ENCODE results near the gene SENP1. TPM values are rescaled to one million over a fixed set of nuclear protein-coding genes. Genes with fewer than 3 reads are reported as not detected.

SENP1 gene
- total and polyA plus RNA-seq, 2 donors (not counting 3 experiments of a cell fraction or from before 2014, with no cell fraction given), result 9.9 to 20.5 TPM

DNA sequence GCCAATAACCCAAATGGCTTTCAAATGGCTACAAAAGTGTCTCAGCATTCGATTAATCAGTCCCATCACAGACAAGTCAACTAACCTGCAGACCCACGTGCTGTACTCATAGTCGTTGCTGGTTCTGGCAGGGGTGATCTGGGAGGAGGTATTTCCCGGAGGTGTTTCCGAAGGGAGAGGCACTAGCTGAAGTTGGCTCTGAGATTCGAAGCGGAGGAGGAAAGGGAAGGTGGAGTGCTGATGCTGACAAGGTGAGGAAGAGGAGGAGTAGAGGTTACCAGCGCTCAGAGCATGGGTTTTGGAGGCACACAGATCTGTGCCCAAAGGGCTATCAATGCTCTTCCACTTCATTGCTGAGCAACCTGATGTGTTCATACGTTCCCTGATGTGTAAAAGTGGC is 81.1 kb downstream of the SENP1 start:
- Histone ChIP-seq H3K9me3 (replicated peaks; ENCODE audit: control insufficient read depth, insufficient read depth, low read length) (no peaks in the 10 kb centered on the region), H3K36me3 (ENCODE audit: control insufficient read depth in 2 of 2, extremely low read depth in 1 of 2, insufficient read depth in 2 of 2, low read length in 2 of 2) (no peaks in the 10 kb centered on the region), H3K4me3 (replicated peaks in 1 of 3; ENCODE audit: insufficient read depth in 1 of 3, low read depth in 1 of 3, low read length in 3 of 3) (no peak overlapping the region), H3K9ac (replicated peaks; ENCODE audit: extremely low read depth, insufficient read depth, low read length) (no peak overlapping the region), H3K27ac (ENCODE audit: insufficient read depth, low read depth, low read length) (no peak overlapping the region), H2AFZ (ENCODE audit: low read depth, low read length) (no peak overlapping the region), H4K20me1 (replicated peaks; ENCODE audit: control insufficient read depth, extremely low read depth, insufficient read depth, low read length) (no peaks in the 10 kb centered on the region), H3K9me1 (replicated peaks; ENCODE audit: control insufficient read depth, extremely low read depth, insufficient read depth, low read length) (no peaks in the 10 kb centered on the region), H3K27me3 (ENCODE audit: control insufficient read depth in 2 of 2, insufficient read depth in 2 of 2, low read length in 2 of 2) (peaks cover 7 to 31% of the 10 kb centered on the region in 2 experiments), H3K4me1 (ENCODE audit: control insufficient read depth, extremely low read depth, insufficient read depth, low read length) (no peaks in the 10 kb centered on the region), H3K4me2 (ENCODE audit: insufficient read depth, low read length) (no peak overlapping the region), H3K79me2 (ENCODE audit: control insufficient read depth, insufficient read depth, low read length) (no peaks in the 10 kb centered on the region)
- TF ChIP-seq POLR2AphosphoS5 (IDR thresholded peaks at IDR 0.05; ENCODE audit: insufficient read depth, low read depth, low read length), result no peak
- TF ChIP-seq JUN (IDR thresholded peaks at IDR 0.05; ENCODE audit: borderline replicate concordance, insufficient read depth, insufficient read length, low read depth), result no peak
- TF ChIP-seq MAX (IDR thresholded peaks at IDR 0.05; ENCODE audit: insufficient read depth, insufficient read length), result no peak
- TF ChIP-seq FOS (IDR thresholded peaks at IDR 0.05; ENCODE audit: borderline replicate concordance, insufficient read depth, low read length), result no peak
- no peak for TF ChIP-seq GATA2 (IDR thresholded peaks at IDR 0.05; ENCODE audit: insufficient read depth, insufficient read length, low read depth, low read length)
- TF ChIP-seq EZH2 (IDR thresholded peaks at IDR 0.05; ENCODE audit: borderline replicate concordance, low read depth, low read length, severe bottlenecking), result no peak
- TF ChIP-seq CTCF (IDR thresholded peaks at IDR 0.05; ENCODE audit: extremely low read depth in 1 of 2, insufficient read depth in 1 of 2, low read depth in 1 of 2, low read length in 2 of 2), result no peak
- no peak for TF ChIP-seq POLR2A (IDR thresholded peaks at IDR 0.05; ENCODE audit: low read depth, low read length)
- TF ChIP-seq MYC (IDR thresholded peaks at IDR 0.05; ENCODE audit: low read depth, low read length), result no peak
- ChIA-PET POLR2A (no interaction called here), CTCF (interaction anchor here (1.3 kb wide), 1 partner anchor 75 kb away, joined by 4 read pairs; no protein-coding TSS in a partner anchor)
- DNase-seq (ENCODE audit: low read depth, low spot score) (no peak), FAIRE-seq (no peak)
- intact Hi-C loops (cut with micrococcal nuclease) (no loop called here), dilution Hi-C loops (cut with MboI; ENCODE audit: extremely low pct_ligation_motif_present, low sequenced_read_pairs) (no loop called here)
- BruUV-seq (replicated peaks), result no TSS peak
